ENCODE measurements around the gene CEP44.
"Not testable (repeated sequence)": the region's sequence is repeated elsewhere in the genome, so short reads cannot be mapped to it uniquely, and the experiment has no call there.

CEP44 gene
- 38.6 reads per million, percentile 62 among the genes with 10 or more reads in this experiment for total RNA-seq

GRCh38 chr4:174283507-174284471, at the start of gene CEP44, which contains the start of gene FBXO8:
CEP44 (plus strand) TSS chr4:174283911; CDS start chr4:174299122, 15,211 bp downstream.
FBXO8 (minus strand) TSS chr4:174283667; CDS start chr4:174263092, 20,575 bp downstream.
- DNase-seq = peak; percentile 61

DNA sequence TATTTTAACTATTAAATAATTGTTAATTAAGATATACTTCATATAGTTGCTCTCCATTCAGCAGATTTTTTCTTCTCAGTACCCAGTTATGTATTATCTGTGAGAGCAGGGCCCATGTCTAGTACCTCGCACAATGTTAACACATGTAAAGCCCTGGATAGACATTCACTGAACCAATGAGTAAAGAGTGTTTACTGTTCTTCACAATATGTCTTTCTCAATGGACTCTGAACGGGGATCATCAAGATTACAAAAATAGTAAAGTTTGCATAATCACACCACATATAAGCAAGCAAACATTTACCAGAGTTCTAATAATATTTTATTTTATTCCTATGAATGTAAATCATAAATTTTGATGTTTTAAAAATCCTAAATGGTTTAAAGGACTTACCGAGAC, 47.4 kb upstream of the CEP44 start:
- no peak for DNase-seq

DNA sequence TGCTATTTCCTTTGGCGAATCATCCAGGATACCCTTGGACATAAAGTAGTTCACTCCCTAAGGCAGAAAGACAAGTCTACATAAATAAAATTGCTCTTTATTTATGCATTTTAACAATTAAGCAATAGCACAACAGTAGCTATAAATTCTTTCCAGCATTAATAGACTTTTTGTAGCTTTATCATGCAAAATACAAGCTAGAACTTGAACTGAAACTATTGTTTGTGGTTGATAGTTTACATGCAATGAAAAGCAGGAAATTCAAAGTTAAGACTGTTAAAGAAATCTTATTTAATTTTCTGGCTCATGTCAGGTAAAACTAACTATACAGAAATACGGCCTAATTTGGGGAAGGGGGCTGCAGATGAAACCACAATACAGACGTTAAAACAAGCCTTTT, 42.5 kb upstream of the CEP44 start:
- DNase-seq = no peak

- DNase-seq = no peak
Measured at GRCh38 chr4:174244441-174244840, 39.3 kb upstream of the CEP44 start.

DNA sequence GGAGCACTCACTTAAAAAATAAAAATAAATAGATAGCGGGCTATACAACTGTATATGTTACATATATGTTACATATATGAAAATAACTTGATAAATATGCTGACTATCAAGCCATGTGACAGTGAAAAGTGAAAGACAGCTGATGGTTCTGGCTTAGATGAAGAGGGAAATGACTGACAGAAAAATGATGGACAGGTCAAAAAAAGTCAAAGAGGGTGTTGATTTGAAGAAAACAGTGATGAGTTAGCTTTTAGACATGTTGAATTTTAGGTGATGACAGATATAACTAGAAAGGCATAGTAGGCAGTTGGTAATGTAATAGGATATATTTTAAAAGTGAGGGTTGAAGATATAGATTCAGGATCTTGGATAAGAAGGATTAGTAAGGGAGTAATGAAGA, 38.0 kb upstream of the CEP44 start:
- no peak for DNase-seq

GRCh38 chr4:174248407-174248806, 35.3 kb upstream of the CEP44 start:
- DNase-seq = no peak

DNA sequence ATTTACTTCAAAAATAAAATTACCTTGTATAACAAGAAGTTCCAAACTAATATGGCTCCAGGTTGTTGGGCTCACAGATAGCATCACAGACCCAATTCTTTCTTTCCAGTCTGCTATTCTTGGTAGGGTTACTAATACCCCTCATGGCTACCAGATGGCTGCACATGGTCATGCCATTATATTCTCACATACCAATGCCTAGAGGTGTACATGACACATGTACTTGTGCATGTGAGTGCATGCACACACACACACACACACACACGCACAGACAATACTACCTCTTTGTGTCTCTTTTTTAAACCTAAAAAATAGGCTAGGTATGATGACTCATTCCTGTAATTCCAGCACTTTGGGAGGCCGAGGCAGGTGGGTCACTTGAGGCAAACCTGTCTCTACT, 31.3 kb upstream of the CEP44 start:
- no peak for DNase-seq

DNA sequence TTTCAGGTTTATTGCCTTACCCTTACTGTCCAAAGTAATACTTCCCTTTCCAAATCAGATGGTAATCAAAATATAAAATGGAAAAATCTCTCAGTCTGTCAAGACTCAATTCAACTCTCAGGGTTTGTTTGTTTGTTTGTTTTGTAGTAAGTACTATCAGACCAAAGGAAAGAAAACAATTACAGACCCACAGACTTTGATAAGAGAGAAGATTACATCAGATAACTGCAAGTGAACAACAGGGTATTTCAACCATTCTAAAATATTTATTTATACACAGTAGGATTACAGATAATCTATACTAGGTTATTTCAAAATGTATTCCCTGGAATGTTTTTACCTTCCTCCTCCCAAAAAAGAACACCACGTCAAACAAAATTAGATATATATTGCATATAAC, 29.1 kb upstream of the CEP44 start:
- DNase-seq = no peak

GRCh38 chr4:174255374-174255773, 28.3 kb upstream of the CEP44 start:
- no peak for DNase-seq

DNA sequence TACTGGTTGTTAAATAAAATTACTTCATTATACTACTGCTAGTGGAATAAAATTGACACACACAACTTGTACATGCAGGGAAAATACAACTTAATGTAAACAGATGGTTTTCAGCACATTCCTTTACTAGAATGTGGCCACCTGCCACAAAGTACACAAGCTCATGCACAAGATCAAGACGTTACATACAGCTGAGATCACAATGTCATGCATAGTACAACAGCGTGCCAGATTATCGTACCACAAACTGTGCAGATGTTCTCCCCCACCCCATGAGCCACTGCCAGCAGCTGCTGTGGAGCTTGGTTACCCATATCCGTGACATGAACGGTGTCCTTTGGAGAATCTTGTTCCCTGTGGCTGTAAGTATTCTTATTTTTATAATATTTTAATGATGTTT, 27.9 kb upstream of the CEP44 start:
- no peak for DNase-seq

DNA sequence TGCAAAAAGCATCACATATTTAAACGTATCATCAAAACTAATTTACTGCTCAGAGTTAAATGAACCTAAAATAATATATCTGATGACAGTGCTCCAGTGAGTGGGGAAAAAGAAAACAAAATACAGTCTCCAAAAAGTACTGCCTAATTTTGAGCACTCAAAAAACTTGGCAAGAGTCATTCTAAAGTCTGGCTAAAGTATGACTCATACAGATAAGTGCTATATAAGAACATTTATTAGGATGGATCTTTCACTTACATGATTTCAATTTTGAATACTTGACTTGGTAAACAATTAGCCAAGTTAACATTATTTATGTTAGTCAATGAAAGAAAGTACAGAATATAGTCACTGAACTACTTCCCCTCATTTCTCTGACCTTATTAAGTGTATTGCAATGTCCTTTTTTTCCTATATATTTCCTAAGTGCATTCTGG, 27.4 kb upstream of the CEP44 start:
- DNase-seq = no peak

GRCh38 chr4:174259580-174259979, 24.1 kb upstream of the CEP44 start:
- no peak for DNase-seq

- DNase-seq = no peak
Measured at GRCh38 chr4:174260099-174260498, 23.6 kb upstream of the CEP44 start.

- not testable (repeated sequence) for DNase-seq
Measured at GRCh38 chr4:174261432-174261831, 22.3 kb upstream of the CEP44 start.

DNA sequence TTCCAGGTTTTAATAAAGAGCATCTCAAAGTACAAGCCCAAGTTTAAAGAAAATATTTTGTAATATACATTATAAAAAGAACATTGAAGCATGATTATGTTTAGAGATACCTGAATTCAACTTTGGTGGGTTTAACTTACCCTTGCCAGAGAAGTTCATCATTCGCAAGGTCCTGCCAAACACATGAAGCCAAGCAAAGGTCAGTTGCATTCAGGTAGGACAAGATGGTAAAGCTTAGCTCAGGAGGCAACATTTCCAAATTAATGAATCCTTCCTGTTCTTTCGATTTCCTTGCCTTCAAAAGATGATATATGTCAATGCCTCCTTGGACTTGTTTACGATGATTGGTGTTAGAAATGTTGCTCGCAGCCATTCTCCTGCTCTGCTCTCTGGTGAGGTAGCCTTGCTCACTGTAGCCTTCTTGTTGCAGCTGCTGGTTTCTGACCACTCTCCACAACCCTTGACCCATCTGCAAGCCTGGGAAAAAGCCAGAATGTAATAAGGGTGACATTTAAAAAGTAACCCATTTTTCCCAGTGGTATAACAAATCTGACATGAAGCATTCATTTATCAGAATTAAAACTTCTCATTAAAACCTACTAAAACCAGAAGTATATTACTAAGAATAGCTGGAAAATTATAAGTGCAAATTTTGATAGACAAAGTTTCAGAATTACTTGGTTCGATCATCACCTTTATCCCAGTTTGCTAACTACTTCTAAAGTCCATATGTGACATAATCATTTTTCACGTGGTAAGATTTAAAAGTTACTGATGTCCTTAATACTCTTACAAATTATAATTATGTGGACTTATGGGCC, 20.9 kb upstream of the CEP44 start:
- DNase-seq = no peak

- no peak for DNase-seq
Measured at GRCh38 chr4:174263445-174263736, 20.3 kb upstream of the CEP44 start.

DNA sequence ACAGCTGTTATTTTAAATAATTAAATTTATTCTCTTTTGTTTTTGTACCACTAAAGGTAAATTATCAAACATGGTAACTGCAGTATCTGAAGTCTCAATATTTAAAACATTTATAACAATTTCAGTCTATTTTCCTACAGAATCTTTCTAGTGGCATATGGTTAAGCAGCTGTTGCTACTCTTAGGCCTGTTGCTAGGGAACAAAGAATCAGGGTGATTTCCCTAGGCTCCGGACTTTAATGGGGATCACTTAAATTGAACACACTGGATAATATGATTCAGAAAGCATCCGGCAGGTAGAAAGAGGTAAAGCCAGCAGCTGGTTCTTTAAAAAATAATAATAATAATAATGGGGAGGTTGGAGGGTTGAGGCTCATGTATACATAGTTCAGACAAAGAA, 17.8 kb upstream of the CEP44 start:
- DNase-seq = no peak

GRCh38 chr4:174266416-174266815, 17.3 kb upstream of the CEP44 start:
- DNase-seq = no peak

DNA sequence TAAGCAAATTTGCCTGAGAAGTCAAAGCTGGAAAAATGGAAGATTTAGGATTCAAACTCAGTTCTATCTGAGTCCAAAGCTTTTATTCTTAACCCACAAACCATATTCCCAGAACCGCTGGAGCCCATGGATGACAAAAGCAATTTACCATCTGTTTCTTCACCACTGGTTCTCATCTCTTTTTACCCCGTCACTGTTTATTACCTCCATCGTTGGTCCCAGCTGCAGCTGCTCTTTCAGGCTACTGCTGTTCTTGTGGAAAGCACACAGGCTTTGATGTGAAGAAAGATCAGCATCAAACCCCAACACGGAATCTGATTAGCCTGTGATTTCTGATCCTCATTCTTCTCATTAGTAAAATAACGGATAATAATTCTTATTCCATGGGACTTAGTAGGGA, 9.8 kb upstream of the CEP44 start:
- no peak for DNase-seq

DNA sequence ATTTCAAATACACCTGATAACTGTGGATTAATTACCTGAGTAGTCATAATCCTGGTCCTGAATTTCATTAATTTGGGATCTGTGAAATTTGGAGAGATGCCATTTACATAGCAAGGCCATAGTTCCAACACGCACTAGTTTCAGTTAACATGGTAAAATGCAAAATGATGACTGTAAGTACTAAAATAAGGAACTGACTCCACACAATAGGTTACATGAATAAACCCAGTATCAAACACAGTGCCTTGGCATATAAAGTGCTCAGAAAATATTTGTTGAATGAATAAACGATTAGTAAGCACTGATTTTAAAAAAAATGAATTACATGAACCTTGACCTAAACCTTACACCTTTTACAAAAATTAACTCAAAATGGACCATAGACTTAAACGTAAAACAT, 9.3 kb upstream of the CEP44 start:
- DNase-seq = no peak

DNA sequence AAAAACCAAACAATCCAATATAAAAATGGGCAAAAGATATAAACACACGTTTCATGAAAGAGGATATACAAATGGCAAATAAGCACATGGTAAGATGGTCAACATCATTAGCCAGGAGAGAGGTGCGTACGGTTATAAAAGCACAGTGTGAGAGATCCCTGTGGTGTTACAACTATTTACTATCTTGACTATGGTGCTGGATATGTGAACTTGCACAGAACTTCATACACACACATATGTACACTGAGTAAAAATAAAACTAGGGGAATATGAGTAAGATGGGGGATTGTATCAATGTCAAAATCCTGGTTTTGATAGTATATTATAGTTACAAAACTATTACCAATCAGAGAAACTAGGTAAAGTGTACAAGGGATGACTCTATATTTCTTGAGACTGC, 8.6 kb upstream of the CEP44 start:
- no peak for DNase-seq

DNA sequence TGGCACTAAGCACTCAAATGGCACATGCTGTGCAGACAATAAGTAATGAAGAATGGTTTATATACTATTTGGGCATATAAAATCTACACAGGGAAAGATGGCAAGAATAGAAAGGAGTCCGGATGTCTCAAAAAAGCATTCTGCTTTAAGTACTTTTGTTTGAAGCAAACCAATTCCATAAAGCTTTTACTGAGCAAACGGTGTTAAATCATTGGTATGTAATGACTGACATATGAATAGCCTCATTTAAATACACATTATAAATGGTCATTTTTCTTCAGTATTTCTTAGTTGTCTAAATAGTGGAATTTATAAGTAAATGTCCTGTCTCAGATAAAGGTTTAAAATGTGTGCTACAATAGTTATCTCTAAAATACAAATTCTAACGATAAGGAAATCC, 6.3 kb upstream of the CEP44 start:
- no peak for DNase-seq

DNA sequence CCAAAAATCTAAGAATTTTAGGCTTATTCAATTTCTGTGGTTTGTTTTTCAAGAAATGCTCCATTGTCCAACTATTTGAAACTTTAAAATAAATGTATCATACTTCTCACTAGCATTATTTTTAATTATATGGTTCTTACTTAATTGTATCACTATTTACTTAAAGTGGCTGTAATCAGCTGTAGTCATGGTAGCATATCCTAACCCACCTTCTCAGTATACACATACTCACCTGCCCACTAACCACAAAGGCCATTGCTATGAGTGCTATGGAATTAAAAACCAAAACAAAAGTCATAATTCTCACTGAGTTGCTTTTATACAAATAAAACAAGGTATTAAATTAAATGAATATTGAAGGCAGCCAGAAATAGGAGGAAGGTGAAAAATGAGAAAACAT, 5.2 kb upstream of the CEP44 start:
- no peak for DNase-seq
